ENCODE data around the gene FGF14. TPM values are rescaled to one million over a fixed set of nuclear protein-coding genes. Genes with fewer than 3 reads are reported as not detected.

FGF14 gene
- total RNA-seq, 1 donor from 2014 or later = 1.7 TPM

- TF ChIP-seq, protein P1, sequence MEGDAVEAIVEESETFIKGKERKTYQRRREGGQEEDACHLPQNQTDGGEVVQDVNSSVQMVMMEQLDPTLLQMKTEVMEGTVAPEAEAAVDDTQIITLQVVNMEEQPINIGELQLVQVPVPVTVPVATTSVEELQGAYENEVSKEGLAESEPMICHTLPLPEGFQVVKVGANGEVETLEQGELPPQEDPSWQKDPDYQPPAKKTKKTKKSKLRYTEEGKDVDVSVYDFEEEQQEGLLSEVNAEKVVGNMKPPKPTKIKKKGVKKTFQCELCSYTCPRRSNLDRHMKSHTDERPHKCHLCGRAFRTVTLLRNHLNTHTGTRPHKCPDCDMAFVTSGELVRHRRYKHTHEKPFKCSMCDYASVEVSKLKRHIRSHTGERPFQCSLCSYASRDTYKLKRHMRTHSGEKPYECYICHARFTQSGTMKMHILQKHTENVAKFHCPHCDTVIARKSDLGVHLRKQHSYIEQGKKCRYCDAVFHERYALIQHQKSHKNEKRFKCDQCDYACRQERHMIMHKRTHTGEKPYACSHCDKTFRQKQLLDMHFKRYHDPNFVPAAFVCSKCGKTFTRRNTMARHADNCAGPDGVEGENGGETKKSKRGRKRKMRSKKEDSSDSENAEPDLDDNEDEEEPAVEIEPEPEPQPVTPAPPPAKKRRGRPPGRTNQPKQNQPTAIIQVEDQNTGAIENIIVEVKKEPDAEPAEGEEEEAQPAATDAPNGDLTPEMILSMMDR (conservative IDR thresholded peaks at IDR 0.05) = no peak
- Mint-ChIP-seq H3K27ac (ENCODE audit: unreplicated experiment) (no peak overlapping the region), H3K4me3 (no peak overlapping the region), H3K36me3 (ENCODE audit: low read depth) (no peaks in the 10 kb centered on the region), H3K4me1 (no peaks in the 10 kb centered on the region), H3K9me3 (no peaks in the 10 kb centered on the region), H3K27me3 (ENCODE audit: low read depth) (peaks cover 64% of the 10 kb centered on the region)
- no peak for DNase-seq (ENCODE audit: low read depth, low spot score)
These were observed 711.0 kb downstream of the FGF14 start for GRCh38 chr13:101690871-101691270.

GRCh38 chr13:101686003-101686402, 715.8 kb downstream of the FGF14 start:
- no peak overlapping the region for H3K4me3 Mint-ChIP-seq
- TF ChIP-seq, protein P1 (conservative IDR thresholded peaks at IDR 0.05) = no peak
- no peaks in the 10 kb centered on the region for H3K4me1 Mint-ChIP-seq
- H3K27me3 Mint-ChIP-seq (ENCODE audit: low read depth) = peaks cover 76% of the 10 kb centered on the region
- no peak overlapping the region for H3K27ac Mint-ChIP-seq (ENCODE audit: unreplicated experiment)
- H3K9me3 Mint-ChIP-seq = no peaks in the 10 kb centered on the region
- H3K36me3 Mint-ChIP-seq (ENCODE audit: low read depth) = no peaks in the 10 kb centered on the region
- no peak for DNase-seq (ENCODE audit: low read depth, low spot score)

- Mint-ChIP-seq H3K4me3 (no peak overlapping the region), H3K27ac (ENCODE audit: unreplicated experiment) (no peak overlapping the region), H3K36me3 (ENCODE audit: low read depth) (no peaks in the 10 kb centered on the region), H3K27me3 (ENCODE audit: low read depth) (peaks cover 60% of the 10 kb centered on the region), H3K4me1 (no peaks in the 10 kb centered on the region), H3K9me3 (no peaks in the 10 kb centered on the region)
- TF ChIP-seq, protein P1 (conservative IDR thresholded peaks at IDR 0.05) = no peak
- DNase-seq (ENCODE audit: low read depth, low spot score) = no peak
These were observed 720.0 kb downstream of the FGF14 start for GRCh38 chr13:101681834-101682233.

DNA sequence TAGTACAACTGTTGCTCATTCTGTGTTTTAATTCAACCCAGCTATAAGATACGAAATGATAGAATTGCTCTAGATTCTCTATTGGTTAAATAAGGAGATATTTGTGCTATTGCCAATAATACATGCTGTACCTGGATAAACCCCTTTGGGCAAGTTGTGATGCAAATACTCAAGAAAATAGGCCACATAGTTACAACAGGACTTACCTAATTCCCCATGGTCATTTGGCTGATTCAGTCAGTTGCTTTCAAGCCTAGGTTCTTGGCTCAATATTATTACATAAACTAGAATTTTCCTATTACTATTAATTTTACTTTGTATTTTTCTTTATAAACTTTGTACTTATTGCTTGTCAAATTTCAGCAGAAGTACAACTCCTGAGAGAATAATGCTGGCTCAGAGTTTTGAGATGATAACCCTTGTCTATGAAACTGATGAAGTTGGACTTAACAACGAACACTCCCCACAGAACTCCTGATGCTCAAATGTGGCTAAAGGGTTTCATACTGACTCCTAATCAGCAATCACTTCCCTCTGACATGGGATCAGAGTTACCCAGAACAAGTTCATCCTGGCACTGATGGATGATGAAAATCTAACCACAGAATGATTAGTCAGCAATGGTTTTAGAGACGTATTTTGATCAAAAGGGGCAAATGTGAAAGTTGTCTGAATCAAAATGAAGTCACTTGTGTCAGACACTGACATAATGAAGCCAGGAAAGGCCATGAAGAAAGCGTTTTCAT, 728.3 kb downstream of the FGF14 start:
- Mint-ChIP-seq H3K36me3 (ENCODE audit: low read depth) (no peaks in the 10 kb centered on the region), H3K27me3 (ENCODE audit: low read depth) (peaks cover 10% of the 10 kb centered on the region), H3K4me3 (no peak overlapping the region), H3K27ac (ENCODE audit: unreplicated experiment) (no peak overlapping the region), H3K4me1 (no peaks in the 10 kb centered on the region), H3K9me3 (no peaks in the 10 kb centered on the region)
- DNase-seq (ENCODE audit: low read depth, low spot score) = no peak
- TF ChIP-seq, protein P1 (conservative IDR thresholded peaks at IDR 0.05) = no peak

GRCh38 chr13:101661839-101662238, 740.0 kb downstream of the FGF14 start:
- H3K27ac Mint-ChIP-seq (ENCODE audit: unreplicated experiment) = no peak overlapping the region
- TF ChIP-seq, protein P1 (conservative IDR thresholded peaks at IDR 0.05) = no peak
- no peaks in the 10 kb centered on the region for H3K4me1 Mint-ChIP-seq
- H3K4me3 Mint-ChIP-seq = no peak overlapping the region
- H3K27me3 Mint-ChIP-seq (ENCODE audit: low read depth) = no peaks in the 10 kb centered on the region
- H3K36me3 Mint-ChIP-seq (ENCODE audit: low read depth) = no peaks in the 10 kb centered on the region
- peaks cover 2% of the 10 kb centered on the region for H3K9me3 Mint-ChIP-seq
- no peak for DNase-seq (ENCODE audit: low read depth, low spot score)

Small RNA genes lying within 50 kb of the gene (microRNA-seq; reads per million reads assigned to microRNA genes)
- gene MIR2681 = 2.4 reads per million
- 3.6 reads per million for gene MIR4705

Other genes starting within 250 kb of the FGF14 start
- gene TPP2, start 194.9 kb upstream of the FGF14 start, total RNA-seq = 62.7 and 65.9 TPM in 2 replicates

Measured in neural crest cell (in vitro differentiated cells).